CD14-positive monocyte (primary cell): ENCODE measurements around the gene PLET1. TPM values are rescaled to one million over a fixed set of nuclear protein-coding genes. Genes with fewer than 3 reads are reported as not detected.

Experiments
- DNase-seq, 3 donors: peaks; one replicate each; pipeline ENCODE4 v3.0.0-alpha.2; 2011 to 2022
- H2AFZ ChIP-seq: 2 replicates; pipeline ENCODE4 v1.6.0; 2012; ENCODE audit warnings: mild to moderate bottlenecking, low read depth, low read length, inconsistent platforms; ENCODE audit not compliant: insufficient read depth, poor library complexity, severe bottlenecking
- H3K27ac ChIP-seq, 2 donors: 1 replicate in 1 of 2; 2 replicates in 1 of 2; pipeline ENCODE4 v1.5.1; 2012 to 2013; ENCODE audit warnings: low read length in 2 of 2, control low read depth in 1 of 2, inconsistent platforms in 1 of 2, low read depth in 1 of 2, mild to moderate bottlenecking in 1 of 2
- H3K27me3 ChIP-seq, 2 donors: one replicate each; pipeline versions ENCODE4 v1.6.0 to v1.6.1; 2011 to 2013; ENCODE audit warnings: low read length in 2 of 2; ENCODE audit not compliant: control insufficient read depth in 2 of 2, insufficient read depth in 2 of 2
- H3K36me3 ChIP-seq, 2 donors: replicated peaks in 1 of 2; 1 replicate in 1 of 2; 2 replicates in 1 of 2; pipeline versions ENCODE4 v1.5.1 to v1.6.1; 2012 to 2013; ENCODE audit warnings: low read length in 2 of 2, control low read depth in 1 of 2, inconsistent platforms in 1 of 2, mild to moderate bottlenecking in 1 of 2; ENCODE audit not compliant: insufficient read depth in 2 of 2, control insufficient read depth in 1 of 2
- H3K4me1 ChIP-seq, 2 donors: 1 replicate in 1 of 2; 2 replicates in 1 of 2; pipeline versions ENCODE4 v1.5.1 to v1.6.1; 2012 to 2013; ENCODE audit warnings: low read length in 2 of 2, control low read depth in 1 of 2, inconsistent platforms in 1 of 2, mild to moderate bottlenecking in 1 of 2, moderate library complexity in 1 of 2; ENCODE audit not compliant: insufficient read depth in 2 of 2, control insufficient read depth in 1 of 2
- H3K4me2 ChIP-seq: replicated peaks from 2 replicates; pipeline ENCODE3; 2012; ENCODE audit warnings: low read length, moderate library complexity, mild to moderate bottlenecking; ENCODE audit not compliant: poor library complexity, severe bottlenecking; ENCODE audit errors: extremely low read depth
- H3K4me3 ChIP-seq, 3 experiments: fragments of 200-600 bp in 1 of 3; sonication (generic) in 1 of 3; replicated peaks in 1 of 3; 1 replicate in 2 of 3; 2 replicates in 1 of 3; pipeline ENCODE4 v1.5.1; 2011 to 2013; ENCODE audit warnings: low read length in 3 of 3, mild to moderate bottlenecking in 3 of 3, control low read depth in 2 of 3, low read depth in 2 of 3, inconsistent platforms in 1 of 3, moderate library complexity in 1 of 3
- H3K79me2 ChIP-seq: 2 replicates; pipeline ENCODE4 v1.6.0; 2012; ENCODE audit warnings: mild to moderate bottlenecking, control low read depth, inconsistent platforms, low read length, moderate library complexity; ENCODE audit not compliant: insufficient read depth
- H3K9ac ChIP-seq: 2 replicates; pipeline ENCODE4 v1.6.0; 2017; ENCODE audit warnings: low read length, mild to moderate bottlenecking; ENCODE audit not compliant: insufficient read depth, poor library complexity, severe bottlenecking
- H3K9me3 ChIP-seq, 2 donors: replicated peaks in 1 of 2; 1 replicate in 1 of 2; 2 replicates in 1 of 2; pipeline versions ENCODE4 v1.5.1 to v1.6.1; 2012 to 2013; ENCODE audit warnings: low read length in 2 of 2, control low read depth in 1 of 2; ENCODE audit not compliant: control insufficient read depth in 1 of 2, insufficient read depth in 1 of 2
- H4K20me1 ChIP-seq: 2 replicates; pipeline ENCODE4 v1.6.0; 2012; ENCODE audit warnings: mild to moderate bottlenecking, low read length, control low read depth, moderate library complexity; ENCODE audit not compliant: insufficient read depth
- H3K27ac Mint-ChIP-seq, 7 donors: one replicate each; pipeline ENCODE4 v1.8.0; 2020; ENCODE audit warnings: mild to moderate bottlenecking in 7 of 7, mixed read lengths in 7 of 7, moderate library complexity in 6 of 7, inconsistent platforms in 2 of 7
- H3K27me3 Mint-ChIP-seq, 3 donors: one replicate each; pipeline ENCODE4 v1.8.0; 2021 to 2022; ENCODE audit warnings: low read depth in 3 of 3, mild to moderate bottlenecking in 3 of 3, mixed read lengths in 3 of 3, moderate library complexity in 3 of 3, inconsistent platforms in 1 of 3
- H3K36me3 Mint-ChIP-seq, 2 donors: one replicate each; pipeline ENCODE4 v1.8.0; 2020; ENCODE audit warnings: mixed read lengths in 2 of 2, inconsistent platforms in 1 of 2, mild to moderate bottlenecking in 1 of 2
- H3K4me1 Mint-ChIP-seq: one replicate; pipeline ENCODE4 v1.8.0; 2020; ENCODE audit warnings: mild to moderate bottlenecking, mixed read lengths
- H3K4me3 Mint-ChIP-seq, 2 donors: one replicate each; pipeline ENCODE4 v1.8.0; 2020; ENCODE audit warnings: mild to moderate bottlenecking in 2 of 2, mixed read lengths in 2 of 2, moderate library complexity in 1 of 2
- H3K9me3 Mint-ChIP-seq, 7 donors: one replicate each; pipeline ENCODE4 v1.8.0; 2020 to 2022; ENCODE audit warnings: mixed read lengths in 7 of 7, mild to moderate bottlenecking in 6 of 7, moderate library complexity in 6 of 7, inconsistent platforms in 2 of 7
- CTCF ChIP-seq: fragments of 200-600 bp; IDR thresholded peaks from one replicate; pipeline ENCODE4 v1.8.0; 2022; ENCODE audit warnings: antibody characterized with exemption, mild to moderate bottlenecking
- WGBS: methylation state at CpG from one replicate; pipeline ENCODE4 v1.1.5; 2013; ENCODE audit warnings: missing lambda C conversion rate; ENCODE audit not compliant: insufficient coverage; 5-methylcytosine and 5-hydroxymethylcytosine counted together
- intact Hi-C, 2 donors: fragments of 100-400 bp; cut with micrococcal nuclease; formaldehyde crosslinking; loops; one replicate each; pipeline versions ENCODE4 v1.15.0 to v1.15.1; 2023
- polyA plus RNA-seq, 3 donors: library from polyadenylated mRNA; depleted of rRNA in 1 of 3; unstranded in 2 of 3; stranded (reverse) in 1 of 3; fragments of 300-500 nt in 2 of 3; fragments of >200 nt in 1 of 3; fragmentation: Illumina TruSeq in 2 of 3; gene quantifications; 1 replicate in 2 of 3; 2 replicates in 1 of 3; pipeline ENCODE4 v1.2.3, GENCODE V29; 2012 to 2021

PLET1 gene
- polyA plus RNA-seq, 3 donors, result not detected

- Histone ChIP-seq H3K9ac (no peak overlapping the region), H3K27ac (no peak overlapping the region), H3K36me3 (no peaks in the 10 kb centered on the region), H4K20me1 (no peaks in the 10 kb centered on the region), H3K4me2 (no peak overlapping the region), H3K79me2 (no peaks in the 10 kb centered on the region), H3K27me3 (no peaks in the 10 kb centered on the region), H3K4me1 (no peaks in the 10 kb centered on the region), H3K9me3 (no peaks in the 10 kb centered on the region), H2AFZ (no peak overlapping the region), H3K4me3 (no peak overlapping the region)
- Mint-ChIP-seq H3K36me3 (no peaks in the 10 kb centered on the region), H3K27ac (no peak overlapping the region), H3K27me3 (peaks cover 0 to 8% (median 0%) of the 10 kb centered on the region in 3 donors), H3K9me3 (peaks cover 0 to 1% (median 0%) of the 10 kb centered on the region in 7 donors), H3K4me3 (no peak overlapping the region), H3K4me1 (peaks cover 23% of the 10 kb centered on the region)
- TF ChIP-seq CTCF, result no peak
- intact Hi-C loops, result loop anchor here (10.0 kb wide), 3 partner anchors 341 to 1321 kb away; no protein-coding TSS in a partner anchor
- WGBS, result no CpG with 5 or more reads among the region's 4 CpGs
- no peak for DNase-seq
These were observed 46.9 kb downstream of the PLET1 start for GRCh38 chr11:112213753-112214152.

GRCh38 chr11:112212710-112213109, 48.0 kb downstream of the PLET1 start:
- intact Hi-C loops, result loop anchor here (10.0 kb wide), 3 partner anchors 342 to 1322 kb away; no protein-coding TSS in a partner anchor
- H3K36me3 Mint-ChIP-seq, result no peaks in the 10 kb centered on the region
- Histone ChIP-seq H4K20me1 (no peaks in the 10 kb centered on the region), H3K9ac (no peak overlapping the region), H3K4me1 (no peaks in the 10 kb centered on the region), H3K27me3 (no peaks in the 10 kb centered on the region), H3K9me3 (no peaks in the 10 kb centered on the region), H3K27ac (no peak overlapping the region), H3K36me3 (no peaks in the 10 kb centered on the region), H2AFZ (no peak overlapping the region), H3K79me2 (no peaks in the 10 kb centered on the region), H3K4me3 (no peak overlapping the region), H3K4me2 (no peak overlapping the region)
- H3K4me1 Mint-ChIP-seq, result peaks cover 23% of the 10 kb centered on the region
- peaks cover 0 to 8% (median 0%) of the 10 kb centered on the region in 3 donors for H3K27me3 Mint-ChIP-seq
- DNase-seq, result no peak
- H3K9me3 Mint-ChIP-seq, result peaks cover 0 to 1% (median 0%) of the 10 kb centered on the region in 7 donors
- no peak for TF ChIP-seq CTCF
- H3K4me3 Mint-ChIP-seq, result no peak overlapping the region
- no peak overlapping the region for H3K27ac Mint-ChIP-seq
